HEK293 (cell line): ENCODE measurements around the gene ESR1.
"Not testable (repeated sequence)": the region's sequence is repeated elsewhere in the genome, so short reads cannot be mapped to it uniquely, and the experiment has no call there.

ENCODE experiments used
- CTCF ChIA-PET: fragments of 350-600 bp; formaldehyde crosslinking; extraction: SDS; loops from one replicate; lab custom pipeline; 2021; ENCODE audit warnings: antibody characterized with exemption; lab: Yijun Ruan, JAX
- POLR2A ChIA-PET: fragments of 300-600 bp; formaldehyde crosslinking; extraction: SDS; loops from one replicate; lab custom pipeline; 2020; ENCODE audit warnings: antibody characterized with exemption, inconsistent platforms; lab: Yijun Ruan, JAX
- H3K27ac ChIP-seq: fragments of 200-500 bp; sonication (Bioruptor generic); 2 replicates; pipeline ENCODE4 v1.5.1; 2014; ENCODE audit warnings: low read depth, low read length, control low read depth, inconsistent platforms; ENCODE audit errors: extremely low read depth
- H3K36me3 ChIP-seq, 2 experiments: fragments of 200-500 bp in 1 of 2; sonication (Bioruptor generic) in 1 of 2; 1 replicate in 1 of 2; 2 replicates in 1 of 2; pipeline ENCODE4 v1.5.1; 2014 to 2017; ENCODE audit warnings: inconsistent platforms in 2 of 2, low read length in 2 of 2; ENCODE audit not compliant: control insufficient read depth in 2 of 2, insufficient read depth in 1 of 2
- H3K4me1 ChIP-seq: fragments of 200-500 bp; sonication (Bioruptor generic); 2 replicates; pipeline ENCODE4 v1.5.1; 2014; ENCODE audit warnings: mild to moderate bottlenecking, low read length, inconsistent platforms; ENCODE audit not compliant: control insufficient read depth, insufficient read depth
- H3K4me3 ChIP-seq: 2 replicates; pipeline ENCODE4 v1.5.1; 2011; ENCODE audit warnings: low read depth, mild to moderate bottlenecking, control low read depth, low read length, moderate library complexity
- H3K9me3 ChIP-seq: fragments of 200-500 bp; sonication (Bioruptor generic); 2 replicates; pipeline ENCODE4 v1.5.1; 2014; ENCODE audit warnings: low read depth, low read length, inconsistent platforms; ENCODE audit not compliant: control insufficient read depth, insufficient read depth
- KLF16 ChIP-seq: fragments of 450-650 bp; formaldehyde crosslinking; IDR thresholded peaks from 2 replicates; pipeline ENCODE4 v1.5.1; 2017; ENCODE audit warnings: missing biosample characterization, missing genetic modification characterization
- ZBTB20 ChIP-seq: fragments of 450-650 bp; formaldehyde crosslinking; IDR thresholded peaks from 2 replicates; pipeline ENCODE4 v1.5.1; 2016; ENCODE audit warnings: missing biosample characterization, missing genetic modification characterization
- ZBTB8A ChIP-seq: fragments of 450-650 bp; formaldehyde crosslinking; IDR thresholded peaks from 2 replicates; pipeline ENCODE4 v1.5.1; 2016; ENCODE audit warnings: missing biosample characterization, missing genetic modification characterization
- ZNF114 ChIP-seq: fragments of 450-650 bp; formaldehyde crosslinking; IDR thresholded peaks from 2 replicates; pipeline ENCODE4 v1.5.0; 2017; ENCODE audit warnings: missing biosample characterization, missing genetic modification characterization
- ZNF140 ChIP-seq: fragments of 450-650 bp; formaldehyde crosslinking; IDR thresholded peaks from 2 replicates; pipeline ENCODE4 v1.5.1; 2016; ENCODE audit warnings: missing biosample characterization, missing genetic modification characterization
- ZNF2 ChIP-seq: fragments of 450-650 bp; formaldehyde crosslinking; IDR thresholded peaks from 2 replicates; pipeline ENCODE4 v1.5.1; 2016; ENCODE audit warnings: missing biosample characterization, missing genetic modification characterization
- ZNF202 ChIP-seq: fragments of 450-650 bp; formaldehyde crosslinking; IDR thresholded peaks from 2 replicates; pipeline ENCODE4 v1.5.1; 2016; ENCODE audit warnings: missing biosample characterization, missing genetic modification characterization, borderline replicate concordance
- ZNF23 ChIP-seq: fragments of 450-650 bp; formaldehyde crosslinking; IDR thresholded peaks from 2 replicates; pipeline ENCODE4 v1.5.1; 2016; ENCODE audit warnings: missing biosample characterization, missing genetic modification characterization, borderline replicate concordance
- ZNF266 ChIP-seq: fragments of 450-650 bp; formaldehyde crosslinking; IDR thresholded peaks from 2 replicates; pipeline ENCODE4 v1.5.1; 2016; ENCODE audit warnings: missing biosample characterization, missing genetic modification characterization, low read depth
- ZNF302 ChIP-seq: fragments of 450-650 bp; formaldehyde crosslinking; IDR thresholded peaks from 2 replicates; pipeline ENCODE4 v1.5.1; 2016; ENCODE audit warnings: missing biosample characterization, missing genetic modification characterization, low read depth
- ZNF394 ChIP-seq: fragments of 450-650 bp; formaldehyde crosslinking; IDR thresholded peaks from 2 replicates; pipeline ENCODE4 v1.5.1; 2016; ENCODE audit warnings: missing biosample characterization, missing genetic modification characterization, mild to moderate bottlenecking, moderate library complexity, borderline replicate concordance
- ZNF426 ChIP-seq: fragments of 450-650 bp; formaldehyde crosslinking; IDR thresholded peaks from 2 replicates; pipeline ENCODE4 v1.5.1; 2017; ENCODE audit warnings: missing biosample characterization, missing genetic modification characterization, mild to moderate bottlenecking, inconsistent platforms, moderate library complexity
- ZNF433 ChIP-seq: fragments of 450-650 bp; formaldehyde crosslinking; IDR thresholded peaks from 2 replicates; pipeline ENCODE4 v1.5.1; 2016; ENCODE audit warnings: missing biosample characterization, missing genetic modification characterization, low read depth
- ZNF510 ChIP-seq: fragments of 450-650 bp; formaldehyde crosslinking; IDR thresholded peaks from 2 replicates; pipeline ENCODE4 v1.5.1; 2018; ENCODE audit warnings: mild to moderate bottlenecking, missing genetic modification characterization, missing biosample characterization; ENCODE audit not compliant: insufficient replicate concordance
- ZNF555 ChIP-seq: fragments of 450-650 bp; formaldehyde crosslinking; conservative IDR thresholded peaks from 2 replicates; pipeline ENCODE4 v1.5.1; 2017; ENCODE audit warnings: missing biosample characterization, mild to moderate bottlenecking, missing genetic modification characterization, inconsistent platforms
- ZNF600 ChIP-seq: fragments of 450-650 bp; formaldehyde crosslinking; IDR thresholded peaks from 2 replicates; pipeline ENCODE4 v1.5.1; 2016; ENCODE audit warnings: missing biosample characterization, missing genetic modification characterization
- ZNF621 ChIP-seq: fragments of 450-650 bp; formaldehyde crosslinking; IDR thresholded peaks from 2 replicates; pipeline ENCODE4 v1.5.1; 2017; ENCODE audit warnings: missing biosample characterization, missing genetic modification characterization
- ZNF623 ChIP-seq: fragments of 450-650 bp; formaldehyde crosslinking; IDR thresholded peaks from 2 replicates; pipeline ENCODE4 v1.5.1; 2016; ENCODE audit warnings: missing biosample characterization, missing genetic modification characterization
- ZNF624 ChIP-seq: fragments of 450-650 bp; formaldehyde crosslinking; IDR thresholded peaks from 2 replicates; pipeline ENCODE4 v1.5.1; 2017; ENCODE audit warnings: missing biosample characterization, missing genetic modification characterization
- ZNF654 ChIP-seq: fragments of 450-650 bp; formaldehyde crosslinking; IDR thresholded peaks from 2 replicates; pipeline ENCODE4 v1.5.1; 2016; ENCODE audit warnings: low read depth, missing biosample characterization, missing genetic modification characterization
- TF ChIP-seq, protein P1 (sequence below): fragments of 450-650 bp; formaldehyde crosslinking; conservative IDR thresholded peaks from 2 replicates; pipeline ENCODE4 v1.5.1; 2016; ENCODE audit warnings: low read depth, missing biosample characterization, missing genetic modification characterization
- TF ChIP-seq, protein P2 (sequence below): fragments of 450-650 bp; formaldehyde crosslinking; conservative IDR thresholded peaks from 2 replicates; pipeline ENCODE4 v1.5.1; 2016; ENCODE audit warnings: low read depth, missing biosample characterization, missing genetic modification characterization
- TF ChIP-seq, protein P3 (sequence below): fragments of 450-650 bp; formaldehyde crosslinking; IDR thresholded peaks from 2 replicates; pipeline ENCODE4 v1.5.1; 2016; ENCODE audit warnings: missing biosample characterization, missing genetic modification characterization
- TF ChIP-seq, protein P4 (sequence below): fragments of 450-650 bp; formaldehyde crosslinking; IDR thresholded peaks from 2 replicates; pipeline ENCODE4 v1.5.1; 2017; ENCODE audit warnings: missing biosample characterization, missing genetic modification characterization

Gene ESR1

DNA sequence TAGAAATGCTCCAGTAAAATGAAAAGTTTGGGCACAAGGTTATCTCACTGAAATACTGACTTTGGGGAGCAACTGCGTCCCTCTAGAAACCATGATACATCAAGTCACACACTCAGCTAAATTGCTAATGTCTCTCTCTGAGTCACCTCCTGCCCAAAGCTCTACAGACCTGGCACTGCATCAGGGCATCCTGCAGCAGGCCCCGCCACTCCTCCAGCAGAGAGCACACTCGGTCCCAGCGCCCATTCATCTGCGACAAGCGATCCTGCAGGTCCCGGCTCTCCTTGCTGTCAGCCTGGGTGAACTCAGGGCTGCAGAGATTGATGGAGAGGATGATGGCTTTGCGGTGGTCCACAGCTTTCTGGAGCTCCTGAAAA lies 329.0 kb downstream of the ESR1 start:
- CTCF ChIA-PET = interaction anchor here (0.6 kb wide), 1 partner anchor 45 kb away, joined by 3 read pairs; no protein-coding TSS in a partner anchor
- Histone ChIP-seq H3K27ac (no peak overlapping the region), H3K36me3 (peaks cover 0 to 54% of the 10 kb centered on the region in 2 experiments; a peak in 2 of 3 replicates)

DNA sequence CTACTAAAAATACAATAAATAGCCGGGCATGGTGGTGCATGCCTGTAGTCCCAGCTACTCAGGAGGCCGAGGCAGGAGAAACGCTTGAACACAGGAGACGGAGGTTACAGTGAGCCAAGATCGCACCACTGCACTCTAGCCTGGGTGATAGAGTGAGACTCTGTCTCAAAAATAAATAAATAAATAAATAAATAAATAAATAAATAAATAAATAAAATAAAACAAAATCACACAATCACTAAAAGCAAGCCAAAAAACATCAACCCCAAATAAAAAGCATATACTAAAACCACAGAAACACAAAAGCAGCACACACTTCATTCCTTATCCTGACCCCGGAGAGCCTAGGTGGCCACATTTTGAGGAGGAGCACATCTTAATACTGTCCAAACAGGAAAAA lies 330.9 kb downstream of the ESR1 start:
- H3K27ac ChIP-seq, H3K4me1 ChIP-seq, H3K4me3 ChIP-seq, H3K9me3 ChIP-seq, POLR2A ChIA-PET, CTCF ChIA-PET: not testable (repeated sequence)
- H3K36me3 ChIP-seq = peaks cover 0 to 36% of the 10 kb centered on the region in 2 experiments; a peak in 2 of 3 replicates
- 0 out of 2 replicates have a peak, but pooled peaks have one; percentile 40 for TF ChIP-seq ZNF202
- TF ChIP-seq ZNF623 = peak; percentile 45
- TF ChIP-seq, protein P1, sequence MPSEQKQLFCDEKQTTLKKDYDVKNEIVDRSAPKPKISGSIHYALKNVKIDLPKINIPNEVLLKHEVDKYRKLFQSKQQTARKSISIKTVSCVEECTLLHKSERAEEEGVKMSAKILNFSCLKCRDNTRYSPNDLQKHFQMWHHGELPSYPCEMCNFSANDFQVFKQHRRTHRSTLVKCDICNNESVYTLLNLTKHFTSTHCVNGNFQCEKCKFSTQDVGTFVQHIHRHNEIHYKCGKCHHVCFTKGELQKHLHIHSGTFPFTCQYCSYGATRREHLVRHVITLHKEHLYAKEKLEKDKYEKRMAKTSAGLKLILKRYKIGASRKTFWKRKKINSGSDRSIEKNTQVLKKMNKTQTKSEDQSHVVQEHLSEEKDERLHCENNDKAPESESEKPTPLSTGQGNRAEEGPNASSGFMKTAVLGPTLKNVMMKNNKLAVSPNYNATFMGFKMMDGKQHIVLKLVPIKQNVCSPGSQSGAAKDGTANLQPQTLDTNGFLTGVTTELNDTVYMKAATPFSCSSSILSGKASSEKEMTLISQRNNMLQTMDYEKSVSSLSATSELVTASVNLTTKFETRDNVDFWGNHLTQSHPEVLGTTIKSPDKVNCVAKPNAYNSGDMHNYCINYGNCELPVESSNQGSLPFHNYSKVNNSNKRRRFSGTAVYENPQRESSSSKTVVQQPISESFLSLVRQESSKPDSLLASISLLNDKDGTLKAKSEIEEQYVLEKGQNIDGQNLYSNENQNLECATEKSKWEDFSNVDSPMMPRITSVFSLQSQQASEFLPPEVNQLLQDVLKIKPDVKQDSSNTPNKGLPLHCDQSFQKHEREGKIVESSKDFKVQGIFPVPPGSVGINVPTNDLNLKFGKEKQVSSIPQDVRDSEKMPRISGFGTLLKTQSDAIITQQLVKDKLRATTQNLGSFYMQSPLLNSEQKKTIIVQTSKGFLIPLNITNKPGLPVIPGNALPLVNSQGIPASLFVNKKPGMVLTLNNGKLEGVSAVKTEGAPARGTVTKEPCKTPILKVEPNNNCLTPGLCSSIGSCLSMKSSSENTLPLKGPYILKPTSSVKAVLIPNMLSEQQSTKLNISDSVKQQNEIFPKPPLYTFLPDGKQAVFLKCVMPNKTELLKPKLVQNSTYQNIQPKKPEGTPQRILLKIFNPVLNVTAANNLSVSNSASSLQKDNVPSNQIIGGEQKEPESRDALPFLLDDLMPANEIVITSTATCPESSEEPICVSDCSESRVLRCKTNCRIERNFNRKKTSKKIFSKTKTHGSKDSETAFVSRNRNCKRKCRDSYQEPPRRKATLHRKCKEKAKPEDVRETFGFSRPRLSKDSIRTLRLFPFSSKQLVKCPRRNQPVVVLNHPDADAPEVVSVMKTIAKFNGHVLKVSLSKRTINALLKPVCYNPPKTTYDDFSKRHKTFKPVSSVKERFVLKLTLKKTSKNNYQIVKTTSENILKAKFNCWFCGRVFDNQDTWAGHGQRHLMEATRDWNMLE = peak; percentile 75
- TF ChIP-seq ZBTB8A (tag by site-specific recombination) = peak; percentile 33; the same call in 1 of the 2 replicates
- TF ChIP-seq, protein P2, sequence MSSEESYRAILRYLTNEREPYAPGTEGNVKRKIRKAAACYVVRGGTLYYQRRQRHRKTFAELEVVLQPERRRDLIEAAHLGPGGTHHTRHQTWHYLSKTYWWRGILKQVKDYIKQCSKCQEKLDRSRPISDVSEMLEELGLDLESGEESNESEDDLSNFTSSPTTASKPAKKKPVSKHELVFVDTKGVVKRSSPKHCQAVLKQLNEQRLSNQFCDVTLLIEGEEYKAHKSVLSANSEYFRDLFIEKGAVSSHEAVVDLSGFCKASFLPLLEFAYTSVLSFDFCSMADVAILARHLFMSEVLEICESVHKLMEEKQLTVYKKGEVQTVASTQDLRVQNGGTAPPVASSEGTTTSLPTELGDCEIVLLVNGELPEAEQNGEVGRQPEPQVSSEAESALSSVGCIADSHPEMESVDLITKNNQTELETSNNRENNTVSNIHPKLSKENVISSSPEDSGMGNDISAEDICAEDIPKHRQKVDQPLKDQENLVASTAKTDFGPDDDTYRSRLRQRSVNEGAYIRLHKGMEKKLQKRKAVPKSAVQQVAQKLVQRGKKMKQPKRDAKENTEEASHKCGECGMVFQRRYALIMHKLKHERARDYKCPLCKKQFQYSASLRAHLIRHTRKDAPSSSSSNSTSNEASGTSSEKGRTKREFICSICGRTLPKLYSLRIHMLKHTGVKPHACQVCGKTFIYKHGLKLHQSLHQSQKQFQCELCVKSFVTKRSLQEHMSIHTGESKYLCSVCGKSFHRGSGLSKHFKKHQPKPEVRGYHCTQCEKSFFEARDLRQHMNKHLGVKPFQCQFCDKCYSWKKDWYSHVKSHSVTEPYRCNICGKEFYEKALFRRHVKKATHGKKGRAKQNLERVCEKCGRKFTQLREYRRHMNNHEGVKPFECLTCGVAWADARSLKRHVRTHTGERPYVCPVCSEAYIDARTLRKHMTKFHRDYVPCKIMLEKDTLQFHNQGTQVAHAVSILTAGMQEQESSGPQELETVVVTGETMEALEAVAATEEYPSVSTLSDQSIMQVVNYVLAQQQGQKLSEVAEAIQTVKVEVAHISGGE = peak; percentile 44; the same call in 1 of the 2 replicates
- TF ChIP-seq, protein P3, sequence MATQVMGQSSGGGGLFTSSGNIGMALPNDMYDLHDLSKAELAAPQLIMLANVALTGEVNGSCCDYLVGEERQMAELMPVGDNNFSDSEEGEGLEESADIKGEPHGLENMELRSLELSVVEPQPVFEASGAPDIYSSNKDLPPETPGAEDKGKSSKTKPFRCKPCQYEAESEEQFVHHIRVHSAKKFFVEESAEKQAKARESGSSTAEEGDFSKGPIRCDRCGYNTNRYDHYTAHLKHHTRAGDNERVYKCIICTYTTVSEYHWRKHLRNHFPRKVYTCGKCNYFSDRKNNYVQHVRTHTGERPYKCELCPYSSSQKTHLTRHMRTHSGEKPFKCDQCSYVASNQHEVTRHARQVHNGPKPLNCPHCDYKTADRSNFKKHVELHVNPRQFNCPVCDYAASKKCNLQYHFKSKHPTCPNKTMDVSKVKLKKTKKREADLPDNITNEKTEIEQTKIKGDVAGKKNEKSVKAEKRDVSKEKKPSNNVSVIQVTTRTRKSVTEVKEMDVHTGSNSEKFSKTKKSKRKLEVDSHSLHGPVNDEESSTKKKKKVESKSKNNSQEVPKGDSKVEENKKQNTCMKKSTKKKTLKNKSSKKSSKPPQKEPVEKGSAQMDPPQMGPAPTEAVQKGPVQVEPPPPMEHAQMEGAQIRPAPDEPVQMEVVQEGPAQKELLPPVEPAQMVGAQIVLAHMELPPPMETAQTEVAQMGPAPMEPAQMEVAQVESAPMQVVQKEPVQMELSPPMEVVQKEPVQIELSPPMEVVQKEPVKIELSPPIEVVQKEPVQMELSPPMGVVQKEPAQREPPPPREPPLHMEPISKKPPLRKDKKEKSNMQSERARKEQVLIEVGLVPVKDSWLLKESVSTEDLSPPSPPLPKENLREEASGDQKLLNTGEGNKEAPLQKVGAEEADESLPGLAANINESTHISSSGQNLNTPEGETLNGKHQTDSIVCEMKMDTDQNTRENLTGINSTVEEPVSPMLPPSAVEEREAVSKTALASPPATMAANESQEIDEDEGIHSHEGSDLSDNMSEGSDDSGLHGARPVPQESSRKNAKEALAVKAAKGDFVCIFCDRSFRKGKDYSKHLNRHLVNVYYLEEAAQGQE (tag by site-specific recombination) = peak; percentile 37; the same call in 1 of the 2 replicates
- TF ChIP-seq ZNF654 = peak; percentile 13; the same call in 1 of the 2 replicates
- peak; percentile 72 for TF ChIP-seq ZNF140 (tag by site-specific recombination)
- peak; percentile 54 for TF ChIP-seq ZNF426 (tag by site-specific recombination)
- TF ChIP-seq ZNF510 (tag by site-specific recombination) = peak; percentile 9
- TF ChIP-seq ZNF394 (tag by site-specific recombination) = peak; percentile 80; the same call in 1 of the 2 replicates
- TF ChIP-seq ZNF555 (tag by site-specific recombination) = peak; percentile 43
- peak; percentile 54; the same call in 1 of the 2 replicates for TF ChIP-seq ZNF266
- TF ChIP-seq ZNF433 (tag by site-specific recombination) = 0 out of 2 replicates have a peak, but pooled peaks have one; percentile 9

More for the DNA sequence above, 329.0 kb downstream of the ESR1 start:
- POLR2A ChIA-PET = no interaction called here
- no peak for TF ChIP-seq ZNF621 (tag by site-specific recombination)
- no peak for TF ChIP-seq ZNF433 (tag by site-specific recombination)
- TF ChIP-seq, protein P4, sequence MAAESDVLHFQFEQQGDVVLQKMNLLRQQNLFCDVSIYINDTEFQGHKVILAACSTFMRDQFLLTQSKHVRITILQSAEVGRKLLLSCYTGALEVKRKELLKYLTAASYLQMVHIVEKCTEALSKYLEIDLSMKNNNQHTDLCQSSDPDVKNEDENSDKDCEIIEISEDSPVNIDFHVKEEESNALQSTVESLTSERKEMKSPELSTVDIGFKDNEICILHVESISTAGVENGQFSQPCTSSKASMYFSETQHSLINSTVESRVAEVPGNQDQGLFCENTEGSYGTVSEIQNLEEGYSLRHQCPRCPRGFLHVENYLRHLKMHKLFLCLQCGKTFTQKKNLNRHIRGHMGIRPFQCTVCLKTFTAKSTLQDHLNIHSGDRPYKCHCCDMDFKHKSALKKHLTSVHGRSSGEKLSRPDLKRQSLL (tag by site-specific recombination) = no peak
- TF ChIP-seq ZNF2 (tag by site-specific recombination) = no peak
- TF ChIP-seq ZNF302 (tag by site-specific recombination) = no peak
- TF ChIP-seq KLF16 = no peak
- no peak for TF ChIP-seq ZNF426 (tag by site-specific recombination)
- no peak for TF ChIP-seq ZNF600 (tag by site-specific recombination)
- no peak for TF ChIP-seq ZNF114 (tag by site-specific recombination)
- no peak for TF ChIP-seq ZBTB20 (tag by site-specific recombination)
- TF ChIP-seq ZNF624 (tag by site-specific recombination) = no peak
- TF ChIP-seq ZNF23 (tag by site-specific recombination) = no peak
- TF ChIP-seq, all 188 proteins: peak for 0
- Histone ChIP-seq H3K9me3 (no peaks in the 10 kb centered on the region), H3K4me3 (no peak overlapping the region), H3K4me1 (no peaks in the 10 kb centered on the region)
